ENCODE results near the gene CDH9. TPM values are rescaled to one million over a fixed set of nuclear protein-coding genes. Genes with fewer than 3 reads are reported as not detected.

CDH9 gene
- total RNA-seq (2014; rRNA removed; shearing (Covaris generic)), result not detected in 2 replicates

GRCh38 chr5:27038476-27038875, at the start of gene CDH9:
Gene CDH9 (minus strand): TSS chr5:27038586. CDS start chr5:26988333, 50,253 bp downstream.
- DNase-seq (ENCODE audit: low read depth), result no peak

- DNase-seq (ENCODE audit: low read depth), result no peak
These were observed 49.4 kb upstream of the CDH9 start for GRCh38 chr5:27087747-27088146.

- DNase-seq (ENCODE audit: low read depth), result no peak
These were observed 45.3 kb upstream of the CDH9 start for GRCh38 chr5:27083449-27084415.

- DNase-seq (ENCODE audit: low read depth), result no peak
These were observed 41.8 kb upstream of the CDH9 start for GRCh38 chr5:27080147-27080546.

- peak; percentile 7 for DNase-seq (ENCODE audit: low read depth)
These were observed 24.1 kb upstream of the CDH9 start for GRCh38 chr5:27062451-27062850.

- DNase-seq (ENCODE audit: low read depth), result no peak
These were observed 10.1 kb upstream of the CDH9 start for GRCh38 chr5:27048510-27048909.

- no peak for DNase-seq (ENCODE audit: low read depth)
These were observed 3.0 kb upstream of the CDH9 start for GRCh38 chr5:27041372-27041771.

GRCh38 chr5:27034565-27034964, 3.8 kb downstream of the CDH9 start:
- no peak for DNase-seq (ENCODE audit: low read depth)

GRCh38 chr5:27026801-27027200, 11.6 kb downstream of the CDH9 start:
- DNase-seq (ENCODE audit: low read depth), result no peak

- no peak for DNase-seq (ENCODE audit: low read depth)
These were observed 12.3 kb downstream of the CDH9 start for GRCh38 chr5:27026063-27026462.

GRCh38 chr5:27021471-27021870, 16.9 kb downstream of the CDH9 start:
- DNase-seq (ENCODE audit: low read depth), result no peak

GRCh38 chr5:27020973-27021372, 17.4 kb downstream of the CDH9 start:
- peak; percentile 48 for DNase-seq (ENCODE audit: low read depth)

- no peak for DNase-seq (ENCODE audit: low read depth)
These were observed 22.6 kb downstream of the CDH9 start for GRCh38 chr5:27015758-27016157.

GRCh38 chr5:27011274-27011673, 27.1 kb downstream of the CDH9 start:
- DNase-seq (ENCODE audit: low read depth), result peak; percentile 3

GRCh38 chr5:27010646-27011045, 27.7 kb downstream of the CDH9 start:
- DNase-seq (ENCODE audit: low read depth), result peak; percentile 55

- peak; percentile 26 for DNase-seq (ENCODE audit: low read depth)
These were observed 28.9 kb downstream of the CDH9 start for GRCh38 chr5:27009540-27009915.

GRCh38 chr5:27008604-27009539, 29.5 kb downstream of the CDH9 start:
- DNase-seq (ENCODE audit: low read depth), result peak; percentile 14

GRCh38 chr5:27007121-27007520, 31.3 kb downstream of the CDH9 start:
- no peak for DNase-seq (ENCODE audit: low read depth)

- no peak for DNase-seq (ENCODE audit: low read depth)
These were observed 51.4 kb downstream of the CDH9 start for GRCh38 chr5:26986985-26987384.

GRCh38 chr5:26981750-26982149, 56.6 kb downstream of the CDH9 start:
- no peak for DNase-seq (ENCODE audit: low read depth)

- DNase-seq (ENCODE audit: low read depth), result no peak
These were observed 79.1 kb downstream of the CDH9 start for GRCh38 chr5:26959290-26959689.

- no peak for DNase-seq (ENCODE audit: low read depth)
These were observed 83.2 kb downstream of the CDH9 start for GRCh38 chr5:26955161-26955560.

Measured in M059J (cell line).